Endothelial cell of umbilical vein (primary cell): ENCODE results near the gene COL17A1. TPM values are rescaled to one million over a fixed set of nuclear protein-coding genes. Genes with fewer than 3 reads are reported as not detected.
A peak's percentile ranks its signal among the peaks of the same experiment; 100 is the strongest.

Source experiments
- BruUV-seq: library from RNA; stranded (reverse); fragments of 400-500 nt; replicated peaks from 2 replicates; lab custom pipeline; 2021; lab: Mats Ljungman, UMichigan
- CTCF ChIA-PET: fragments of 300-600, 350-600 bp; sonication (Branson Sonifier 250); formaldehyde crosslinking; loops from one replicate; lab custom pipeline; 2021; ENCODE audit warnings: antibody characterized with exemption, inconsistent platforms; lab: Charles Lee
- POLR2A ChIA-PET: fragments of 300-600, 350-600 bp; sonication (Branson Sonifier 250); formaldehyde crosslinking; loops from one replicate; lab custom pipeline; 2021; ENCODE audit warnings: antibody characterized with exemption, inconsistent platforms; lab: Charles Lee
- DNase-seq: peaks from one replicate; pipeline ENCODE4 v3.0.0-alpha.2; 2011; ENCODE audit warnings: low read depth, low spot score
- FAIRE-seq: peaks from 2 replicates; lab custom pipeline; 2011; peaks lifted over from hg19 to GRCh38; lab: Jason Lieb, UNC
- H2AFZ ChIP-seq: 2 replicates; pipeline ENCODE4 v1.6.0; 2012; ENCODE audit warnings: low read depth, low read length, control low read depth, inconsistent platforms
- H3K27ac ChIP-seq: 2 replicates; pipeline ENCODE4 v1.5.1; 2011; ENCODE audit warnings: low read depth, mild to moderate bottlenecking, control low read depth, low read length, moderate library complexity; ENCODE audit not compliant: insufficient read depth
- H3K27me3 ChIP-seq, 2 experiments: 2 replicates each; pipeline versions ENCODE4 v1.6.0 to v1.6.1; 2011; ENCODE audit warnings: low read length in 2 of 2, mixed read lengths in 1 of 2; ENCODE audit not compliant: control insufficient read depth in 2 of 2, insufficient read depth in 2 of 2
- H3K36me3 ChIP-seq, 2 experiments: 2 replicates in 1 of 2; 3 replicates in 1 of 2; pipeline ENCODE4 v1.5.1; 2011; ENCODE audit warnings: low read length in 2 of 2, mild to moderate bottlenecking in 1 of 2, moderate library complexity in 1 of 2; ENCODE audit not compliant: control insufficient read depth in 2 of 2, insufficient read depth in 2 of 2; ENCODE audit errors: extremely low read depth in 1 of 2
- H3K4me1 ChIP-seq: 3 replicates; pipeline ENCODE4 v1.5.1; 2011; ENCODE audit warnings: mild to moderate bottlenecking, low read length; ENCODE audit not compliant: control insufficient read depth, insufficient read depth; ENCODE audit errors: extremely low read depth
- H3K4me2 ChIP-seq: 2 replicates; pipeline ENCODE4 v1.6.1; 2011; ENCODE audit warnings: low read length, control low read depth, mixed read lengths; ENCODE audit not compliant: insufficient read depth
- H3K4me3 ChIP-seq, 3 experiments: fragments of 200-600 bp in 1 of 3; sonication (generic), shearing (Covaris generic) in 1 of 3; replicated peaks in 1 of 3; 2 replicates each; pipeline ENCODE4 v1.5.1; 2011 to 2016; ENCODE audit warnings: control low read depth in 3 of 3, low read length in 3 of 3, mild to moderate bottlenecking in 2 of 3, inconsistent platforms in 1 of 3, low read depth in 1 of 3, moderate library complexity in 1 of 3; ENCODE audit not compliant: insufficient read depth in 1 of 3
- H3K79me2 ChIP-seq: 2 replicates; pipeline ENCODE4 v1.6.0; 2012; ENCODE audit warnings: low read length, inconsistent platforms; ENCODE audit not compliant: control insufficient read depth, insufficient read depth
- H3K9ac ChIP-seq: replicated peaks from 2 replicates; pipeline ENCODE3; 2011; ENCODE audit warnings: low read length, control low read depth; ENCODE audit not compliant: insufficient read depth; ENCODE audit errors: extremely low read depth
- H3K9me1 ChIP-seq: replicated peaks from 3 replicates; pipeline ENCODE4 v1.6.0; 2011; ENCODE audit warnings: mild to moderate bottlenecking, low read length; ENCODE audit not compliant: control insufficient read depth, insufficient read depth; ENCODE audit errors: extremely low read depth
- H3K9me3 ChIP-seq: replicated peaks from 2 replicates; pipeline ENCODE4 v1.5.1; 2012; ENCODE audit warnings: low read length, inconsistent platforms; ENCODE audit not compliant: control insufficient read depth, insufficient read depth
- H4K20me1 ChIP-seq: replicated peaks from 2 replicates; pipeline ENCODE3; 2011; ENCODE audit warnings: mild to moderate bottlenecking, low read length; ENCODE audit not compliant: control insufficient read depth, insufficient read depth; ENCODE audit errors: extremely low read depth
- EZH2 ChIP-seq: IDR thresholded peaks from 2 replicates; pipeline ENCODE4 v1.6.1; 2012; ENCODE audit warnings: borderline replicate concordance, low read depth, mild to moderate bottlenecking, moderate library complexity, low read length, inconsistent platforms; ENCODE audit not compliant: severe bottlenecking
- FOS ChIP-seq: IDR thresholded peaks from 2 replicates; pipeline ENCODE4 v1.6.1; 2011; ENCODE audit warnings: mild to moderate bottlenecking, low read length, moderate library complexity, borderline replicate concordance; ENCODE audit not compliant: insufficient read depth
- GATA2 ChIP-seq: IDR thresholded peaks from 2 replicates; pipeline ENCODE4 v1.7.0; 2011; ENCODE audit warnings: low read depth, mild to moderate bottlenecking, moderate library complexity, mixed read lengths, low read length; ENCODE audit not compliant: insufficient read length, insufficient read depth
- JUN ChIP-seq: IDR thresholded peaks from 2 replicates; pipeline ENCODE4 v1.6.1; 2011; ENCODE audit warnings: borderline replicate concordance, low read depth; ENCODE audit not compliant: insufficient read length, insufficient read depth
- MAX ChIP-seq: IDR thresholded peaks from 2 replicates; pipeline ENCODE4 v1.6.1; 2011; ENCODE audit not compliant: insufficient read depth, insufficient read length
- MYC ChIP-seq: IDR thresholded peaks from one replicate; pipeline ENCODE4 v1.6.1; 2011; ENCODE audit warnings: mild to moderate bottlenecking, low read depth, low read length
- POLR2A ChIP-seq: IDR thresholded peaks from 2 replicates; pipeline ENCODE4 v1.6.1; 2012; ENCODE audit warnings: low read depth, mild to moderate bottlenecking, control low read depth, low read length
- POLR2AphosphoS5 ChIP-seq: IDR thresholded peaks from 2 replicates; pipeline ENCODE4 v1.6.1; 2012; ENCODE audit warnings: low read depth, mild to moderate bottlenecking, control low read depth, low read length, moderate library complexity; ENCODE audit not compliant: insufficient read depth
- dilution Hi-C: fragments of 300-500 bp; cut with MboI; formaldehyde crosslinking; loops from one replicate; pipeline ENCODE4 v1.15.0; 2019; ENCODE audit warnings: low sequenced_read_pairs; ENCODE audit not compliant: extremely low pct_ligation_motif_present
- intact Hi-C: fragments of 100-400 bp; cut with micrococcal nuclease; formaldehyde crosslinking; loops from one replicate; pipeline ENCODE4 v1.10.0; 2022
- polyA plus RNA-seq, 4 experiments: library from polyadenylated mRNA; depleted of rRNA in 3 of 4; stranded (reverse) in 3 of 4; unstranded in 1 of 4; fragments of >200 nt; gene quantifications; 2 replicates each; pipeline versions ENCODE4 v1.2.1 to v1.2.3, GENCODE V29; 2011 to 2012; ENCODE audit warnings: missing spikeins in 1 of 4
- total RNA-seq: library from RNA; stranded (reverse); gene quantifications from 2 replicates; pipeline ENCODE4 v1.2.3, GENCODE V29; 2021
- TF ChIP-seq, protein P1 (sequence below), 2 donors: IDR thresholded peaks; 1 replicate in 1 of 2; 2 replicates in 1 of 2; pipeline ENCODE4 v1.5.1; 2011; ENCODE audit warnings: low read length in 2 of 2, mild to moderate bottlenecking in 2 of 2, moderate library complexity in 2 of 2, control low read depth in 1 of 2, inconsistent platforms in 1 of 2, low read depth in 1 of 2; ENCODE audit not compliant: insufficient read depth in 1 of 2; ENCODE audit errors: extremely low read depth in 1 of 2

The COL17A1 gene
- total and polyA plus RNA-seq, 2 donors (not counting 3 experiments of a cell fraction or from before 2014, with no cell fraction given): 0.57 to 1.3 TPM

DNA sequence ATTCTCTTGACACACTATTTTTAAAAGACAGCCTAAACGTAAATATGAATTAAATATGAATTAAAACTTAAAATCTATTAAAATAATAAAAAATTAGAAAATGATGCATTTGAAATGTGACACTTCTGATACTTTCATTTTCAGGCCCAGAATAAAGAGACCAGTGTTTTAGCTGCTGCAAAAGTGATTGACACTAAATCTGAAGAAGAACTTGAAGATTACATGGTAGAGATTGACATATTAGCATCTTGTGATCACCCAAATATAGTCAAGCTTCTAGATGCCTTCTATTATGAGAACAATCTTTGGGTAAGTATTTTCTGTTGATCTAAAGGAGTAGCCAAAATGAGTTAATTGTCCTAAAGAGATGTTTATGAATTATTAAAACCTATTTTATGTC, 95.1 kb downstream of the COL17A1 start:
- Histone ChIP-seq H4K20me1 (peaks cover 3% of the 10 kb centered on the region), H3K27me3 (no peaks in the 10 kb centered on the region), H3K4me1 (peaks cover 16% of the 10 kb centered on the region), H3K27ac (peak overlapping the region; percentile 7), H2AFZ (no peak overlapping the region), H3K9ac (no peak overlapping the region), H3K9me1 (no peaks in the 10 kb centered on the region), H3K4me3 (no peak overlapping the region), H3K36me3 (peaks cover 0 to 3% of the 10 kb centered on the region in 2 experiments), H3K79me2 (peaks cover 50% of the 10 kb centered on the region), H3K9me3 (no peaks in the 10 kb centered on the region), H3K4me2 (no peak overlapping the region)
- FAIRE-seq (no peak), DNase-seq (no peak)
- dilution Hi-C loops: no loop called here
- ChIA-PET CTCF (interaction anchor here (0.8 to 1.1 kb wide), 4 partner anchors 9 to 102 kb away, joined by 3 read pairs; no protein-coding TSS in a partner anchor), POLR2A (no interaction called here)
- TF ChIP-seq FOS: no peak
- no peak for TF ChIP-seq POLR2A
- TF ChIP-seq, protein P1, sequence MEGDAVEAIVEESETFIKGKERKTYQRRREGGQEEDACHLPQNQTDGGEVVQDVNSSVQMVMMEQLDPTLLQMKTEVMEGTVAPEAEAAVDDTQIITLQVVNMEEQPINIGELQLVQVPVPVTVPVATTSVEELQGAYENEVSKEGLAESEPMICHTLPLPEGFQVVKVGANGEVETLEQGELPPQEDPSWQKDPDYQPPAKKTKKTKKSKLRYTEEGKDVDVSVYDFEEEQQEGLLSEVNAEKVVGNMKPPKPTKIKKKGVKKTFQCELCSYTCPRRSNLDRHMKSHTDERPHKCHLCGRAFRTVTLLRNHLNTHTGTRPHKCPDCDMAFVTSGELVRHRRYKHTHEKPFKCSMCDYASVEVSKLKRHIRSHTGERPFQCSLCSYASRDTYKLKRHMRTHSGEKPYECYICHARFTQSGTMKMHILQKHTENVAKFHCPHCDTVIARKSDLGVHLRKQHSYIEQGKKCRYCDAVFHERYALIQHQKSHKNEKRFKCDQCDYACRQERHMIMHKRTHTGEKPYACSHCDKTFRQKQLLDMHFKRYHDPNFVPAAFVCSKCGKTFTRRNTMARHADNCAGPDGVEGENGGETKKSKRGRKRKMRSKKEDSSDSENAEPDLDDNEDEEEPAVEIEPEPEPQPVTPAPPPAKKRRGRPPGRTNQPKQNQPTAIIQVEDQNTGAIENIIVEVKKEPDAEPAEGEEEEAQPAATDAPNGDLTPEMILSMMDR (IDR thresholded peaks at IDR 0.05; ENCODE audit: extremely low read depth in 1 of 2, insufficient read depth in 1 of 2, low read depth in 1 of 2, low read length in 2 of 2): no peak
- TF ChIP-seq GATA2: no peak
- TF ChIP-seq MYC: no peak
- TF ChIP-seq POLR2AphosphoS5: no peak
- TF ChIP-seq JUN: no peak
- TF ChIP-seq MAX: no peak
- TF ChIP-seq EZH2: no peak
- BruUV-seq: no TSS peak
- intact Hi-C loops: no loop called here
